SU-DHL-6 (cell line): ENCODE data around the gene DUSP22.

ENCODE experiments used
- H2AFZ ChIP-seq: fragments of 200-600 bp; sonication (generic); 2 replicates; pipeline ENCODE4 v1.6.1; 2014; ENCODE audit warnings: low read depth, mild to moderate bottlenecking, moderate library complexity, mixed read lengths, antibody characterized with exemption, low read length; ENCODE audit not compliant: severe bottlenecking
- H3F3A ChIP-seq: fragments of 200-600 bp; shearing (Covaris generic); 2 replicates; pipeline ENCODE4 v1.6.0; 2016; ENCODE audit warnings: antibody characterized with exemption, mild to moderate bottlenecking; ENCODE audit not compliant: insufficient read depth
- H3K27ac ChIP-seq: fragments of 200-600 bp; sonication (generic); 2 replicates; pipeline ENCODE4 v1.5.1; 2016; ENCODE audit warnings: low read depth, mild to moderate bottlenecking, low read length, moderate library complexity, mixed read lengths
- H3K27me3 ChIP-seq: fragments of 200-600 bp; sonication (generic), shearing (Covaris generic); 2 replicates; pipeline ENCODE4 v1.6.0; 2014; ENCODE audit warnings: mild to moderate bottlenecking, low read length
- H3K36me3 ChIP-seq: fragments of 200-600 bp; sonication (generic); 2 replicates; pipeline ENCODE4 v1.6.1; 2014; ENCODE audit warnings: mild to moderate bottlenecking, low read length, mixed read lengths
- H3K4me2 ChIP-seq: fragments of 300-600, 200-600 bp; shearing (Covaris generic), sonication (generic); 2 replicates; pipeline ENCODE4 v1.6.0; 2014; ENCODE audit warnings: low read length, low read depth, mild to moderate bottlenecking; ENCODE audit not compliant: poor library complexity, severe bottlenecking
- H3K4me3 ChIP-seq: fragments of 200-600 bp; sonication (generic); 2 replicates; pipeline ENCODE4 v1.5.1; 2014; ENCODE audit warnings: antibody characterized with exemption, low read length, mild to moderate bottlenecking, mixed read lengths; ENCODE audit not compliant: insufficient read depth, poor library complexity, severe bottlenecking
- H3K79me2 ChIP-seq: fragments of 200-600 bp; sonication (generic); 2 replicates; pipeline ENCODE4 v1.6.1; 2014; ENCODE audit warnings: mild to moderate bottlenecking, low read length, moderate library complexity; ENCODE audit not compliant: insufficient read depth
- H3K9ac ChIP-seq: fragments of 200-600 bp; sonication (generic); 2 replicates; pipeline ENCODE4 v1.7.0; 2014; ENCODE audit warnings: mild to moderate bottlenecking, low read length
- H3K9me2 ChIP-seq: fragments of 200-600 bp; sonication (generic); replicated peaks from 2 replicates; pipeline ENCODE4 v1.6.1; 2014; ENCODE audit warnings: low read length; ENCODE audit not compliant: insufficient read depth
- H3K9me3 ChIP-seq: fragments of 200-600 bp; sonication (generic); 2 replicates; pipeline ENCODE4 v1.6.1; 2014; ENCODE audit warnings: low read length, mixed read lengths; ENCODE audit not compliant: insufficient read depth
- H4K20me1 ChIP-seq: fragments of 200-600 bp; sonication (generic); 2 replicates; pipeline ENCODE4 v1.6.1; 2014; ENCODE audit warnings: low read depth, mild to moderate bottlenecking, antibody characterized with exemption, low read length, moderate library complexity, mixed read lengths
- EZH2phosphoT487 ChIP-seq: fragments of 200-600 bp; sonication (generic), shearing (Covaris generic); conservative IDR thresholded peaks from 2 replicates; pipeline ENCODE4 v1.6.1; 2018; ENCODE audit warnings: mild to moderate bottlenecking, antibody characterized with exemption, low read length, moderate library complexity, mixed read lengths
- TF ChIP-seq, protein P1 (sequence below): fragments of 200-600 bp; sonication (generic); IDR thresholded peaks from one replicate; pipeline ENCODE4 v1.5.1; 2017; ENCODE audit warnings: antibody characterized with exemption, mild to moderate bottlenecking, low read length, moderate library complexity; ENCODE audit not compliant: insufficient read depth, poor library complexity, severe bottlenecking

Gene DUSP22

DNA sequence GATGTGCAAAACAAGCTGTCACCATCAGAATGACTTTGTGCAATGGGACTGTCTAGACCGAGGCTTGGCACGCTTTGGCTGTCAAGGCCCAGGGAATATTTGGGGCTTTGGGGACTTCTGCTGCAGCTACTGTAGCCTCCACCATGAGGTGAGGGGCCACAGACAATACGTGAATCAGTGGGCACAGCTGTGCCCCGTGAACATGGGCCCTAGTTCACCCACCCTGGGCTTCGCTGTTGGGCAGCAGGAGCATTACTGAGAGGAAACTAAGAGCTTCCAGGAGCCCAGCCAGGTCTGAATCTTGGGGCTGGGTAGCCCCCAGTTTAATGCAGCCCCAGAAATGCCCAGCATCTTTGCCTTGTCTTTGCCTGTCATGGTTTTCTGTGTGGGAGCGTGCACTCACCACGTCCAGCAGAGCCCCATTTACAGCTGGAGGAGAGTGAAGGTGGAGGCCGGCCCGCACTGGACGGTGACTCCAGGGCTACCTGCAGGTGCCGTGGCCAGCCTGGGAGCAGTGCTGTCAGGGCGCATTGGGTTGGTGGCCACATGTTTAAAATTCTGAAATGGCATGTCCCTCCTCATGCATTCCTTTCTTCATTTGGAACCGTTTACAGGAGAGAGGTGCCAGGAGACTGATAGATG, 34.7 kb downstream of the DUSP22 start:
- no peak overlapping the region for H2AFZ ChIP-seq
- H3K9me2 ChIP-seq: no peaks in the 10 kb centered on the region
- H3K4me3 ChIP-seq: no peak overlapping the region
- no peaks in the 10 kb centered on the region for H3K27me3 ChIP-seq
- no peaks in the 10 kb centered on the region for H3K79me2 ChIP-seq
- H3K27ac ChIP-seq: no peak overlapping the region
- H3K36me3 ChIP-seq: no peaks in the 10 kb centered on the region
- TF ChIP-seq EZH2phosphoT487: no peak
- TF ChIP-seq, protein P1, sequence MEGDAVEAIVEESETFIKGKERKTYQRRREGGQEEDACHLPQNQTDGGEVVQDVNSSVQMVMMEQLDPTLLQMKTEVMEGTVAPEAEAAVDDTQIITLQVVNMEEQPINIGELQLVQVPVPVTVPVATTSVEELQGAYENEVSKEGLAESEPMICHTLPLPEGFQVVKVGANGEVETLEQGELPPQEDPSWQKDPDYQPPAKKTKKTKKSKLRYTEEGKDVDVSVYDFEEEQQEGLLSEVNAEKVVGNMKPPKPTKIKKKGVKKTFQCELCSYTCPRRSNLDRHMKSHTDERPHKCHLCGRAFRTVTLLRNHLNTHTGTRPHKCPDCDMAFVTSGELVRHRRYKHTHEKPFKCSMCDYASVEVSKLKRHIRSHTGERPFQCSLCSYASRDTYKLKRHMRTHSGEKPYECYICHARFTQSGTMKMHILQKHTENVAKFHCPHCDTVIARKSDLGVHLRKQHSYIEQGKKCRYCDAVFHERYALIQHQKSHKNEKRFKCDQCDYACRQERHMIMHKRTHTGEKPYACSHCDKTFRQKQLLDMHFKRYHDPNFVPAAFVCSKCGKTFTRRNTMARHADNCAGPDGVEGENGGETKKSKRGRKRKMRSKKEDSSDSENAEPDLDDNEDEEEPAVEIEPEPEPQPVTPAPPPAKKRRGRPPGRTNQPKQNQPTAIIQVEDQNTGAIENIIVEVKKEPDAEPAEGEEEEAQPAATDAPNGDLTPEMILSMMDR: no peak
- no peaks in the 10 kb centered on the region for H3K9me3 ChIP-seq
- H3K4me2 ChIP-seq: no peak overlapping the region
- no peaks in the 10 kb centered on the region; the same call in 1 of the 2 replicates for H4K20me1 ChIP-seq
- H3F3A ChIP-seq: no peaks in the 10 kb centered on the region
- no peak overlapping the region for H3K9ac ChIP-seq

DNA sequence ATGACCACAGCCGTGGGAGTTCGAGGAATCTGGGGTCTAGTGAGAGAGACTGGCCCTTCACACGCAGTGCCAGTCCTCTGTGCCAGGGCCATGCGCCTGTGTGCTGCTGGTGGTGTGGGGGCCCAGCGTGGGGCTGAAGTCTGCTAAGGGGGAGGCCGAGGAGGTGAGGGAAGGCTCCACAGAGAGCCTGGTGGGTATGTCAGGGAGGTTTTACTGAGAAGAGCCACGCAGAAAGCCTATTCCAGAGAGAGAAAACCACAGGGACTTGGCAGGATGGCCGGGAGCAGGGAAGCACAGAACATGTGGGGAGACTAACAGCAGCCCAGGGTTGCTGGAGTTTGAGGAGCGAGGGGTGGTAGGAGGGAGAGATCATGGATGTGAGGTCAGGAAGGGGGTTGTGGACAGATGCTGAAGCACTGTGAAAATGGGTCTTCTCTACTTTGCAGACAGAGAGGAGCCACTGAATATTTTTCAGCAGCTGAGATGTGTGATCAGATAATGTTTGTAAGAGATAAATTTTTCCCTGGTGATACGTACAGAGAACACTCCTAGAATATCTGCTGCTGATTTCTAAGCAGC, 35.3 kb downstream of the DUSP22 start:
- H3K79me2 ChIP-seq: no peaks in the 10 kb centered on the region
- no peaks in the 10 kb centered on the region for H3K27me3 ChIP-seq
- no peak overlapping the region for H3K9ac ChIP-seq
- peak overlapping the region; percentile 10; the same call in 1 of the 2 replicates for H3K27ac ChIP-seq
- no peaks in the 10 kb centered on the region for H3K9me2 ChIP-seq
- no peaks in the 10 kb centered on the region; the same call in 1 of the 2 replicates for H4K20me1 ChIP-seq
- H3K4me3 ChIP-seq: no peak overlapping the region
- H3F3A ChIP-seq: no peaks in the 10 kb centered on the region
- TF ChIP-seq, protein P1: no peak
- TF ChIP-seq EZH2phosphoT487: no peak
- no peak overlapping the region for H2AFZ ChIP-seq
- no peaks in the 10 kb centered on the region for H3K9me3 ChIP-seq
- H3K4me2 ChIP-seq: peak overlapping the region; percentile 40
- H3K36me3 ChIP-seq: no peaks in the 10 kb centered on the region

DNA sequence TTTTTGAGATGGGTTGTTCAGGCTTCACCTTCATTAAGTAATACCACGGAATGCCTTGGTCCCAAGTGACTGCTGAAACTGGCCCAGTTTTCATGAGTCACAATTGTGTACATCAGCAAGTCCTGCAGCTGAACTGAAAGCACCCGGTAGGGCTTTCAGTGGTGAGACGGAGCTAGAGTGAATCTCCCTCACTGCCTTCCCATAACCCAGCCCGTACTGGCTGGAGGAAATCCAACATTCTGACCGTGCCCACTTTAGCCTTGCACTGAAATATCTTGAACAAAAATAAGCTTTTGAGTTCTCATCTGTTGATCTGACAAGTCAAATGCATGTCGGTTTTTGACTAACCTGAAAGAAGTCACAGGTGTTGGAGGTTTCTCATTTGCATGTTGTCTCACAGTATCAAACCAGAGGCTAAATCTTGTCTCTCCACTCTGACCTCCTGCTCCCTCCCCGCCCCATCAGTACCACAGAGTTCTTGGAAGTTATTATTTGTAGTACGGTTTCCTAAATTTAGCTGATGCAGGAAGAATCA, 35.9 kb downstream of the DUSP22 start:
- H4K20me1 ChIP-seq: no peaks in the 10 kb centered on the region; the same call in 1 of the 2 replicates
- no peak for TF ChIP-seq EZH2phosphoT487
- TF ChIP-seq, protein P1: no peak
- no peak overlapping the region for H3K9ac ChIP-seq
- peak overlapping the region; percentile 10; the same call in 1 of the 2 replicates for H3K27ac ChIP-seq
- no peaks in the 10 kb centered on the region for H3K9me3 ChIP-seq
- no peaks in the 10 kb centered on the region for H3K36me3 ChIP-seq
- no peaks in the 10 kb centered on the region for H3K9me2 ChIP-seq
- no peak overlapping the region for H2AFZ ChIP-seq
- H3K4me2 ChIP-seq: peak overlapping the region; percentile 40
- H3K27me3 ChIP-seq: no peaks in the 10 kb centered on the region
- H3K4me3 ChIP-seq: no peak overlapping the region
- H3K79me2 ChIP-seq: no peaks in the 10 kb centered on the region
- no peaks in the 10 kb centered on the region for H3F3A ChIP-seq
